PC-9 (cell line): ENCODE measurements around the gene LRMDA. TPM values are rescaled to one million over a fixed set of nuclear protein-coding genes. Genes with fewer than 3 reads are reported as not detected.

ENCODE experiments used
- BruUV-seq: library from RNA; stranded (reverse); fragments of 400-500 nt; replicated peaks from 2 replicates; lab custom pipeline; 2021; lab: Mats Ljungman, UMichigan
- CTCF ChIA-PET: fragments of 300-600 bp; sonication (Branson Sonifier 250); formaldehyde crosslinking; loops from one replicate; lab custom pipeline; 2022; ENCODE audit warnings: antibody characterized with exemption; lab: Charles Lee
- POLR2A ChIA-PET: fragments of 300-600 bp; sonication (Branson Sonifier 250); formaldehyde crosslinking; loops from one replicate; lab custom pipeline; 2022; ENCODE audit warnings: antibody characterized with exemption; ENCODE audit not compliant: unreplicated experiment; lab: Charles Lee
- DNase-seq, 2 experiments: peaks; one replicate each; pipeline versions ENCODE4 v3.0.0 to v3.0.0-alpha.2; 2015 to 2022; ENCODE audit warnings: mixed read lengths in 1 of 2
- H2AFZ ChIP-seq: fragments of 200-600 bp; sonication (generic); 2 replicates; pipeline ENCODE4 v1.8.1; 2017; ENCODE audit warnings: antibody characterized with exemption
- H3F3A ChIP-seq: fragments of 200-600 bp; sonication (generic); 2 replicates; pipeline ENCODE4 v1.8.1; 2017; ENCODE audit warnings: antibody characterized with exemption, mild to moderate bottlenecking, low read depth; ENCODE audit not compliant: insufficient read depth
- H3K27ac ChIP-seq: fragments of 200-600 bp; sonication (generic); 2 replicates; pipeline ENCODE4 v1.6.1; 2016; ENCODE audit warnings: mixed run types
- H3K27me3 ChIP-seq: fragments of 200-600 bp; sonication (generic); 2 replicates; pipeline ENCODE4 v1.6.1; 2016; ENCODE audit warnings: low read depth, mixed run types; ENCODE audit not compliant: insufficient read depth
- H3K36me3 ChIP-seq: fragments of 200-600 bp; sonication (generic); 2 replicates; pipeline ENCODE4 v1.6.1; 2016; ENCODE audit warnings: low read depth, mixed run types
- H3K4me1 ChIP-seq: fragments of 200-600 bp; sonication (generic); replicated peaks from 2 replicates; pipeline ENCODE4 v1.6.1; 2016; ENCODE audit warnings: mixed run types; ENCODE audit not compliant: insufficient read depth
- H3K4me2 ChIP-seq: fragments of 200-600 bp; sonication (generic); 2 replicates; pipeline ENCODE4 v1.6.1; 2017; ENCODE audit warnings: mixed run types
- H3K4me3 ChIP-seq: fragments of 200-600 bp; sonication (generic); 2 replicates; pipeline ENCODE4 v1.6.1; 2016; ENCODE audit warnings: mixed run types
- H3K79me2 ChIP-seq: fragments of 200-600 bp; sonication (generic); 2 replicates; pipeline ENCODE4 v1.6.1; 2017; ENCODE audit warnings: low read depth, mixed run types
- H3K9me2 ChIP-seq: fragments of 200-600 bp; sonication (generic); 2 replicates; pipeline ENCODE4 v1.8.1; 2017; ENCODE audit warnings: mild to moderate bottlenecking; ENCODE audit not compliant: insufficient read depth
- H3K9me3 ChIP-seq: fragments of 200-600 bp; sonication (generic); 2 replicates; pipeline ENCODE4 v1.8.1; 2016; ENCODE audit warnings: low read depth; ENCODE audit not compliant: insufficient read depth
- H4K20me1 ChIP-seq: fragments of 200-600 bp; sonication (generic); 2 replicates; pipeline ENCODE4 v1.8.1; 2017; ENCODE audit not compliant: insufficient read depth
- EZH2 ChIP-seq: fragments of 200-600 bp; sonication (generic); IDR thresholded peaks from 2 replicates; pipeline ENCODE4 v1.8.0; 2017; ENCODE audit warnings: antibody characterized with exemption, low read depth
- intact Hi-C: fragments of 100-400 bp; cut with micrococcal nuclease; formaldehyde crosslinking; loops from one replicate; pipeline ENCODE4 v1.10.0; 2022; ENCODE audit not compliant: unreplicated experiment
- total RNA-seq: library from RNA; stranded (reverse); gene quantifications from 2 replicates; pipeline ENCODE4 v1.2.3, GENCODE V29; 2021
- TF ChIP-seq, protein P1 (sequence below): fragments of 200-600 bp; sonication (generic); conservative IDR thresholded peaks from 2 replicates; pipeline ENCODE4 v1.6.1; 2017; ENCODE audit warnings: mixed run types, antibody characterized with exemption, mild to moderate bottlenecking, moderate library complexity

Gene LRMDA
- total RNA-seq, 1 experiment from 2014 or later, result not detected

- H3K36me3 ChIP-seq, result no peaks in the 10 kb centered on the region
- ChIA-PET CTCF (no interaction called here), POLR2A (no interaction called here)
- H3K27me3 ChIP-seq, result no peaks in the 10 kb centered on the region
- H3K79me2 ChIP-seq, result no peaks in the 10 kb centered on the region
- H3K4me3 ChIP-seq, result no peak overlapping the region
- no peaks in the 10 kb centered on the region for H3K4me1 ChIP-seq
- H3K27ac ChIP-seq, result no peak overlapping the region
- no peak for DNase-seq
- intact Hi-C loops, result no loop called here
- BruUV-seq, result no TSS peak
- no peak overlapping the region for H3K4me2 ChIP-seq
- no peaks in the 10 kb centered on the region for H3F3A ChIP-seq
- no peaks in the 10 kb centered on the region for H3K9me2 ChIP-seq
- H2AFZ ChIP-seq, result no peak overlapping the region
- TF ChIP-seq, protein P1, sequence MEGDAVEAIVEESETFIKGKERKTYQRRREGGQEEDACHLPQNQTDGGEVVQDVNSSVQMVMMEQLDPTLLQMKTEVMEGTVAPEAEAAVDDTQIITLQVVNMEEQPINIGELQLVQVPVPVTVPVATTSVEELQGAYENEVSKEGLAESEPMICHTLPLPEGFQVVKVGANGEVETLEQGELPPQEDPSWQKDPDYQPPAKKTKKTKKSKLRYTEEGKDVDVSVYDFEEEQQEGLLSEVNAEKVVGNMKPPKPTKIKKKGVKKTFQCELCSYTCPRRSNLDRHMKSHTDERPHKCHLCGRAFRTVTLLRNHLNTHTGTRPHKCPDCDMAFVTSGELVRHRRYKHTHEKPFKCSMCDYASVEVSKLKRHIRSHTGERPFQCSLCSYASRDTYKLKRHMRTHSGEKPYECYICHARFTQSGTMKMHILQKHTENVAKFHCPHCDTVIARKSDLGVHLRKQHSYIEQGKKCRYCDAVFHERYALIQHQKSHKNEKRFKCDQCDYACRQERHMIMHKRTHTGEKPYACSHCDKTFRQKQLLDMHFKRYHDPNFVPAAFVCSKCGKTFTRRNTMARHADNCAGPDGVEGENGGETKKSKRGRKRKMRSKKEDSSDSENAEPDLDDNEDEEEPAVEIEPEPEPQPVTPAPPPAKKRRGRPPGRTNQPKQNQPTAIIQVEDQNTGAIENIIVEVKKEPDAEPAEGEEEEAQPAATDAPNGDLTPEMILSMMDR, result no peak
- TF ChIP-seq EZH2, result no peak
- H3K9me3 ChIP-seq, result no peaks in the 10 kb centered on the region
- H4K20me1 ChIP-seq, result no peaks in the 10 kb centered on the region
These were observed 212.0 kb downstream of the LRMDA start for GRCh38 chr10:75643405-75643804.

GRCh38 chr10:75643944-75644692 is 212.7 kb downstream of the LRMDA start:
- no peaks in the 10 kb centered on the region for H3K36me3 ChIP-seq
- ChIA-PET POLR2A (interaction anchor here (0.6 kb wide), 1 partner anchor 40 kb away, joined by 4 read pairs; no protein-coding TSS in a partner anchor), CTCF (no interaction called here)
- H3K4me1 ChIP-seq, result no peaks in the 10 kb centered on the region
- TF ChIP-seq, protein P1, result no peak
- no peak for TF ChIP-seq EZH2
- no peak overlapping the region for H3K4me3 ChIP-seq
- no peak overlapping the region for H2AFZ ChIP-seq
- H3K9me3 ChIP-seq, result no peaks in the 10 kb centered on the region
- H3K27me3 ChIP-seq, result no peaks in the 10 kb centered on the region
- no peaks in the 10 kb centered on the region for H3K79me2 ChIP-seq
- no peaks in the 10 kb centered on the region for H3F3A ChIP-seq
- H4K20me1 ChIP-seq, result no peaks in the 10 kb centered on the region
- intact Hi-C loops, result no loop called here
- no TSS peak for BruUV-seq
- no peaks in the 10 kb centered on the region for H3K9me2 ChIP-seq
- no peak overlapping the region for H3K27ac ChIP-seq
- no peak overlapping the region for H3K4me2 ChIP-seq
- no peak for DNase-seq

GRCh38 chr10:75645704-75646103 is 214.3 kb downstream of the LRMDA start:
- Histone ChIP-seq H3K4me1 (no peaks in the 10 kb centered on the region), H3K27ac (no peak overlapping the region), H3K27me3 (no peaks in the 10 kb centered on the region), H3K9me3 (no peaks in the 10 kb centered on the region), H3F3A (no peaks in the 10 kb centered on the region), H3K79me2 (no peaks in the 10 kb centered on the region), H3K9me2 (no peaks in the 10 kb centered on the region), H3K36me3 (no peaks in the 10 kb centered on the region), H3K4me3 (no peak overlapping the region), H2AFZ (no peak overlapping the region), H3K4me2 (no peak overlapping the region), H4K20me1 (no peaks in the 10 kb centered on the region)
- DNase-seq, result no peak
- BruUV-seq, result no TSS peak
- ChIA-PET POLR2A (no interaction called here), CTCF (no interaction called here)
- TF ChIP-seq, protein P1, result no peak
- intact Hi-C loops, result no loop called here
